Measurements from ENCODE around the gene FCRL3.

The FCRL3 gene

GRCh38 chr1:157682710-157683437, 17.7 kb downstream of the FCRL3 start:
- no peak for DNase-seq

GRCh38 chr1:157678721-157679120, 21.8 kb downstream of the FCRL3 start:
- no peak for DNase-seq

- DNase-seq, result no peak
Observed at GRCh38 chr1:157673008-157673407, 27.6 kb downstream of the FCRL3 start.

- no peak for DNase-seq
Observed at GRCh38 chr1:157671895-157672294, 28.7 kb downstream of the FCRL3 start.

GRCh38 chr1:157659576-157660247, 40.9 kb downstream of the FCRL3 start:
- no peak for DNase-seq

- no peak for DNase-seq
Observed at GRCh38 chr1:157658571-157658970, 42.0 kb downstream of the FCRL3 start.

- no peak for DNase-seq
Observed at GRCh38 chr1:157653494-157653873, 47.1 kb downstream of the FCRL3 start.

- DNase-seq, result no peak
Observed at GRCh38 chr1:157652859-157653493, 47.6 kb downstream of the FCRL3 start.

- DNase-seq, result no peak
Observed at GRCh38 chr1:157648317-157648716, 52.3 kb downstream of the FCRL3 start.

- no peak for DNase-seq
Observed at GRCh38 chr1:157646144-157646543, 54.4 kb downstream of the FCRL3 start.

- no peak for DNase-seq
Observed at GRCh38 chr1:157641177-157641576, 59.4 kb downstream of the FCRL3 start.

- no peak for DNase-seq
Observed at GRCh38 chr1:157639800-157640199, 60.8 kb downstream of the FCRL3 start.

GRCh38 chr1:157628773-157629172, 71.8 kb downstream of the FCRL3 start:
- no peak for DNase-seq
